GM12874 (cell line): ENCODE measurements around the gene WDR31.

ENCODE experiments used
- CTCF ChIP-seq: IDR thresholded peaks from 2 replicates; pipeline ENCODE4 v1.5.1; 2011; ENCODE audit warnings: low read depth, mild to moderate bottlenecking, control low read depth, low read length, moderate library complexity; ENCODE audit not compliant: insufficient read depth

Gene WDR31

GRCh38 chr9:113376634-113377567 is 36.8 kb upstream of the WDR31 start, which contains the start of gene HDHD3:
Gene HDHD3 (minus strand): TSS chr9:113376986. CDS start chr9:113374354, 2,632 bp downstream.
- no peak for TF ChIP-seq CTCF

DNA sequence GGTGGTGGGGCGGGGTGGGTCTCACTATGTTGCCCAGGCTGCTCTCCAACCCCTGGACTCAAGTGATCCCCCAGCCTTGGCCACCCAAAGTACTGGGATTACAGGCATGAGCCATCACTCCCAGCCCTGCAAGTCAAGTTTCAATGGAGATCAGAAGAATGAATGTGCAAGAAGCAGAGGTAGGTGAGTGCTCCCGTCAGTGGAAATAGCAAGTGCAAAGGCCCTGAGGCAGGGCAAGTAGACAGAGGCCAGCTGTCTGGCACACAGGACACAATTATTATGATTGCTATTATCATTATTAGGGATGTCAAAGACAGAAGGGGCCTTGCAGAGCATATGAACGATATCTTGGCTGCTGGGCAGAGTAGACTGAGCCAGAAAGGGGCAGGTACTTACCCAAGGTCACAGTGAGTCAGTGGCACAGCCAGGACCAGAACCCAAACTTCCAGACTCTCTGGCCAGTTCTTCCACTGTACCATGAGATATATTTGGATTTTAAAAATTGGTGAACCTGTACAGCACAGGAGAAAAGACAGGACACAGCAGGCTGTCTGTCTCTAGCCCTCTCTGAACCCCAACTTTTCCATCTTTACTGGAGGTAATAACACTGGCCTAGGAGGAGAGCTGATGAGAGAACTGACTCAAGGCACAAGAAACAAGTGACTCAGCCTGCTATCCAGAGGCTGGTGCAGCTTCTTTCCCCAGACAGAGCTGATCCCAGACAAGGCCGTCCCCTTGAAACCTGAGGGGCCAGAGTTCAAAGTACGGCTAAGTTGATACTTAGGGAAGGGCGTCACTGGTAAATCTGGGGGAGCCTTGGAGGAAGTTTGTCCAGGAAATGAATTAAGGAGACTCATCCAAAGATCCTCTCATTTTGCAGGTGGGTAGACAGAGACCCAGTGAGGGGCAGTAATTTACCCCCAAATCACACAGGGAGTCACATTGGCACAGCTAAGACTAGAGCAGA is 35.3 kb upstream of the WDR31 start:
- no peak for TF ChIP-seq CTCF

- no peak for TF ChIP-seq CTCF
Observed at GRCh38 chr9:113373676-113374392, 33.8 kb upstream of the WDR31 start.

DNA sequence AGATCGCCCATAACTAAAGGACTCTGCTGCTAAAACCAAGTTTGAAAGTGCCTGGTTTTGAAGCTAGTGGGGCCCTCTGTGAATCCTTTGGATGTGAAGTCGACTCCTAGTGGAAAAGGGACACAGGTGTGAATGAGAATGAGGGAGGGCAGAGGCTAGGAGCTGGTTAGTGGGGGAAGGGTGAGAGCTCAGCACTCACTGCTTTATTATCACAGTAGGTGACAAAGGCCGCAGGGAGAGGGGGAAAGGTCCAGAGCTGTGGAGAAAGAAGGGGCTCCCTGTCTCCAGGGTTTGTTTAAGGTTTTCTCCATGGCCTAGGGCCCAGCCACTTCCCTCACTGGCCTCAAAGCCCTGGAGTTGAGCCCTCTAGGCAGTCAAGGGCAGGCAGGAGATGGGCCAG is 33.2 kb upstream of the WDR31 start:
- TF ChIP-seq CTCF, result no peak

DNA sequence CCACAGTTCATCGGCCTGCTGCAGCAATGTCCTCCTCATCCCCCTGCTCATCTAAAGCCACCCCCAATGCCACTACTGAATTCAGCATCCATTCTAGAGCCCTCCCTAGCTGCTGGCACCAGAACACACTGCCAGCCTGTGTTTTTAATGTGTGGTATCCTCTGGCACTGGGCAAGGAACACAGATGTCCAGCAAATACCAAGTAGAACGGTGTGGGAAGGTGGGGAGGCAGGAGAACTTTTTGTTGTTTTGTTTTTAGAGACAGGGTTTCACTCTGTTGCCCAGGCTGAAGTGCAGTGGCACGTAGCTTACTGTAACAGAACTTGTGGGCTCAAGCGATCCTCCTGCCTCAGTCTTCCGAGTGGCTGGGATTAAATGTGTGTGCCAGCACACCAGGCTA is 32.0 kb upstream of the WDR31 start:
- no peak for TF ChIP-seq CTCF

DNA sequence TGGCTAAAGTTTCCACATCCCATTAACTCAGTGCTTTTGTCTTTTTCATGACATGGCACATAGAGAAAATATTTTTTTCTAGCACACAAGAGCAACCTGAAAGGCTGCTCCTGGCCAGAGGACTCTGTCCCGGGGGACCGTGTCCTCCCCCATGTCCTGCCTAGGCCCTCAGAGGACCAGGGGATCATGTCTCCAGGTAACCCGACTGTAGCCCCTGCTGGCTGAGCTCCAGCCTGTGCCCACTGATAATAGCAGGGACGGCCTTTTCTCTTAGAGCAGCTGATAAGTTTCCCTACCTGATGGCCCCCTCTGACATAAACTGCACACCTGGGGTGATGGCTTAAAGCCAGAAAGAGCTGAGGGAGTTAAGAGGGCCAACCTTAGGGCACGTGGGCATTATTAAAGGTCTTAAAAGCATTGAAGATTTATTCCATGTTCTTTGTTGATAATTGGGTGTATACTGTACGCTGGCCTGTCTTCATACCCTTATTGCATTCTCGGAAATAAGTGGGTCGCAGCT is 30.8 kb upstream of the WDR31 start:
- TF ChIP-seq CTCF, result no peak
